Fibroblast of lung (primary cell): ENCODE measurements around the gene PDAP1. TPM values are rescaled to one million over a fixed set of nuclear protein-coding genes. Genes with fewer than 3 reads are reported as not detected.

ENCODE experiments used
- DNase-seq, 2 donors: peaks; one replicate each; pipeline versions ENCODE4 v3.0.0 to v3.0.0-alpha.2; 2010; ENCODE audit warnings: low read depth in 2 of 2
- H2AFZ ChIP-seq: 2 replicates; pipeline ENCODE4 v1.5.1; 2012; ENCODE audit warnings: low read length, control low read depth, inconsistent platforms
- H3K27ac ChIP-seq: 2 replicates; pipeline ENCODE4 v1.5.1; 2011; ENCODE audit warnings: low read length, control low read depth; ENCODE audit not compliant: insufficient read depth
- H3K27me3 ChIP-seq: 2 replicates; pipeline ENCODE4 v1.5.1; 2011; ENCODE audit warnings: mild to moderate bottlenecking, low read length; ENCODE audit not compliant: control insufficient read depth, insufficient read depth
- H3K36me3 ChIP-seq: 2 replicates; pipeline ENCODE4 v1.5.1; 2011; ENCODE audit warnings: low read length; ENCODE audit not compliant: control insufficient read depth, insufficient read depth
- H3K4me1 ChIP-seq: 2 replicates; pipeline ENCODE4 v1.5.1; 2011; ENCODE audit warnings: low read length; ENCODE audit not compliant: control insufficient read depth, insufficient read depth; ENCODE audit errors: extremely low read depth
- H3K4me2 ChIP-seq: 2 replicates; pipeline ENCODE4 v1.5.1; 2011; ENCODE audit warnings: low read length, control low read depth; ENCODE audit not compliant: insufficient read depth; ENCODE audit errors: extremely low read depth
- H3K4me3 ChIP-seq, 4 experiments: fragments of 200-600 bp in 1 of 4; sonication (generic) in 1 of 4; replicated peaks in 1 of 4; 2 replicates each; pipeline ENCODE4 v1.5.1; 2011 to 2016; ENCODE audit warnings: low read length in 4 of 4, low read depth in 3 of 4, mild to moderate bottlenecking in 3 of 4, control low read depth in 2 of 4, inconsistent platforms in 1 of 4, mixed read lengths in 1 of 4; ENCODE audit not compliant: insufficient read depth in 1 of 4; ENCODE audit errors: control extremely low read depth in 1 of 4
- H3K79me2 ChIP-seq: 2 replicates; pipeline ENCODE4 v1.5.1; 2012; ENCODE audit warnings: mild to moderate bottlenecking, low read length, inconsistent platforms; ENCODE audit not compliant: control insufficient read depth, insufficient read depth
- H3K9ac ChIP-seq: 2 replicates; pipeline ENCODE4 v1.5.1; 2011; ENCODE audit warnings: mild to moderate bottlenecking, low read length, control low read depth; ENCODE audit not compliant: insufficient read depth
- H3K9me3 ChIP-seq: 2 replicates; pipeline ENCODE4 v1.5.1; 2012; ENCODE audit warnings: low read depth, low read length; ENCODE audit not compliant: control insufficient read depth, insufficient read depth
- H4K20me1 ChIP-seq: 2 replicates; pipeline ENCODE4 v1.5.1; 2011; ENCODE audit warnings: low read length; ENCODE audit not compliant: control insufficient read depth, insufficient read depth; ENCODE audit errors: extremely low read depth
- EZH2 ChIP-seq: IDR thresholded peaks from 2 replicates; pipeline ENCODE4 v1.5.1; 2012; ENCODE audit warnings: low read length, control low read depth, mild to moderate bottlenecking; ENCODE audit errors: missing control alignments
- polyA plus RNA-seq, 2 donors: library from polyadenylated mRNA; depleted of rRNA in 1 of 2; stranded (reverse) in 1 of 2; unstranded in 1 of 2; fragments of >200 nt; gene quantifications; 2 replicates each; pipeline ENCODE4 v1.2.1, GENCODE V29; 2011 to 2012; ENCODE audit warnings: missing spikeins in 1 of 2
- total RNA-seq: library from RNA; depleted of rRNA; stranded (reverse); fragments of >200 nt; gene quantifications from 2 replicates; pipeline ENCODE4 v1.2.1, GENCODE V29; 2014
- TF ChIP-seq, protein P1 (sequence below), 2 donors: IDR thresholded peaks in 1 of 2; conservative IDR thresholded peaks in 1 of 2; 1 replicate in 1 of 2; 2 replicates in 1 of 2; pipeline ENCODE4 v1.5.1; 2011 to 2012; ENCODE audit warnings: low read length in 2 of 2, control low read depth in 1 of 2, inconsistent platforms in 1 of 2, low read depth in 1 of 2, mild to moderate bottlenecking in 1 of 2

The PDAP1 gene
- total and polyA plus RNA-seq, 2 donors (not counting 1 experiment from before 2014, with no cell fraction given): 29.6 to 105 TPM

DNA sequence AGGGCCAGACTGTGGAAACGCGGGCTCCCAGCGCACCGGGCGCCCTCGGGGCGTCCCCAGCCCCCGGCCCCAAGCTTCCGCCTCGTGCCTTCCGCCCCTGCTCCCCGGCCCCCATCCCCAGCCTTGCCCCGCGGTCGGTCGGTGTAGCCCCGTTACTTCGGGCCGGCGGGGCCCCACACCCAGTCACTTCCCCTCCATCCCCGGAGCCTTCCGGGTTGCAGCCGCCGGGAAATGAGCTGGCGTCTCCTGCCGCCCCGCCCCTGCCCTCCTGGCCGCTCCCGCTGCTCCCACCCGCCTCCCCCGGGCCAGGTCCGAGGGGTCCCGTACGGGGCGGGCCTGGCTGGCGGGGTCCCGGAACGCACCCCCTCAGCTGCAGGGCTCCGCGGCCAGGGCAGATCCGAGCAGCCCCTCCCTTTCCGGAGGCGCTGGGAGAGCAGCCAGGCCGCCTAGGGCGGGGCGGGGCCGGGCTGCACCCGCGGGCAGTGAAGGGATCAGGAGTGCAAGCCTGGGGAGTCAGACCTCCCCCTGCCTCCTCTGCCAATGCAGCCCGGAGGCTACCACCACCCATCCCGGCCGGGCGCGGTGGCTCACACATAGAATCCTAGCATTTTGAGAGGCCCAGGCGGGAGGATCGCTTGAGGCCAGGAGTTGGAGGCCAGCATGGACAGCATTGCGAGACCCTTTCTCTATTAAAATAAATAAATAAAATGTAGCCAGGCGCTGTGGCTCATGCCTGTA is 33.2 kb downstream of the PDAP1 start:
- DNase-seq: peak; percentile 65
- Histone ChIP-seq H3K9ac (peak overlapping the region; percentile 51), H3K27me3 (no peaks in the 10 kb centered on the region), H3K4me3 (peak overlapping the region; percentile 51 to 75 (median 64)), H3K79me2 (peaks cover 27% of the 10 kb centered on the region), H3K36me3 (peaks cover 5% of the 10 kb centered on the region), H3K27ac (peak overlapping the region; percentile 47), H3K4me2 (peak overlapping the region; percentile 64), H2AFZ (no peak overlapping the region), H3K4me1 (peaks cover 15% of the 10 kb centered on the region), H3K9me3 (no peaks in the 10 kb centered on the region), H4K20me1 (no peaks in the 10 kb centered on the region)
- TF ChIP-seq EZH2: no peak
- TF ChIP-seq, protein P1, sequence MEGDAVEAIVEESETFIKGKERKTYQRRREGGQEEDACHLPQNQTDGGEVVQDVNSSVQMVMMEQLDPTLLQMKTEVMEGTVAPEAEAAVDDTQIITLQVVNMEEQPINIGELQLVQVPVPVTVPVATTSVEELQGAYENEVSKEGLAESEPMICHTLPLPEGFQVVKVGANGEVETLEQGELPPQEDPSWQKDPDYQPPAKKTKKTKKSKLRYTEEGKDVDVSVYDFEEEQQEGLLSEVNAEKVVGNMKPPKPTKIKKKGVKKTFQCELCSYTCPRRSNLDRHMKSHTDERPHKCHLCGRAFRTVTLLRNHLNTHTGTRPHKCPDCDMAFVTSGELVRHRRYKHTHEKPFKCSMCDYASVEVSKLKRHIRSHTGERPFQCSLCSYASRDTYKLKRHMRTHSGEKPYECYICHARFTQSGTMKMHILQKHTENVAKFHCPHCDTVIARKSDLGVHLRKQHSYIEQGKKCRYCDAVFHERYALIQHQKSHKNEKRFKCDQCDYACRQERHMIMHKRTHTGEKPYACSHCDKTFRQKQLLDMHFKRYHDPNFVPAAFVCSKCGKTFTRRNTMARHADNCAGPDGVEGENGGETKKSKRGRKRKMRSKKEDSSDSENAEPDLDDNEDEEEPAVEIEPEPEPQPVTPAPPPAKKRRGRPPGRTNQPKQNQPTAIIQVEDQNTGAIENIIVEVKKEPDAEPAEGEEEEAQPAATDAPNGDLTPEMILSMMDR (conservative IDR thresholded peaks at IDR 0.05 in 1 of 2, IDR thresholded peaks at IDR 0.05 in 1 of 2; ENCODE audit: low read depth in 1 of 2, low read length in 2 of 2): no peak

DNA sequence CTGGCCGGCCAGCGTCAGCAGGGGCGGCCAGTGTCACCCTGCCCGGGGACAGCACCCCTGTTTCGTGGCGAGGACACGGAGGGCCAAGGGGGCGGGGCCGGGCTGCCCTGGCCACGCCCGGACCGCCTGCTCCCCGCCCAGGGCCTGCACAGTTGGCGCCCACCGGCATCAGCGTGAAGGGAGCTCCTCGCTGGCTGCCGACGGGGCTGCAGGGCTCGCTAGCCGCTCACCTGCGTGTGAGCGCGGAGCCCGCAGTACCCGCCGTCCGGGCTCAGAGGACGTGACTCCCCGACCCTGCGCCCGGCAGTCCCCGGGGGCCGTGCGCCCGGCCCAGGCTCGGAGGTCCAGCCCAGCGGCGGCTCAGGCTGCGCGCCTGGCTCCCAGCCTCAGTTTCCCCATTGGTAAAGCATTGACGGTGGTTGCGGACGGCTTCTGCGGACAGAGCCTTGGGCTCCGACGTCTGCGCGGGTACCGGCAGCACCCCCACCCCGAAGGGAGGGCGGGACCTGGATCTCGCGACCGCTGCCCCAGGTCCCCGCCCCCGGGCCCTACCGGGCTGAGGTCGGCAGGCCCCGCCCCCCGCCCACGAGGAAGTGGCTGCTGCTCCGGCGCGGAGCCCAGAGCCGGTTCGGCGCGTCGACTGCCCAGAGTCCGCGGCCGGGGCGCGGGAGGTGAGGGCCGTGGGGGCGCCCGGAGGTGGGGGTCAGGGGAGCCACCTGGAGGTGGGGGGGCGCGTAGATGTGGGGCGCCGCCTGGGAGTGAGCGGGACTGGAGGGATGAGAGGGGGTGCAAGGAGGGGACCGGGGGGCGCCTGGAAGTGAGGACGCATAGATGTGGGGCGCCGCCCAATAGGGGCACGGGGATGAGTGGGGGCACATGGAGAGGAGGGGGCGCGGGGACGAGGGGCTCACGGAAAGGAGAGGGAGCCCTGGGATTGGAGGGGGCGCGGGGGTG is 34.0 kb downstream of the PDAP1 start, which contains the start of gene ARPC1B:
TSS of gene ARPC1B (plus strand) at position 620 of the 954 bp plus-strand sequence. CDS start 10,985 bp downstream, outside the sequence.
- Histone ChIP-seq H3K27ac (peak within 1 kb of the TSS; percentile 47), H3K4me2 (peak within 1 kb of the TSS; percentile 72), H3K4me1 (peaks cover 8% of the 10 kb centered on the region)

More for the DNA sequence above, 34.0 kb downstream of the PDAP1 start, which contains the start of gene ARPC1B:
- Histone ChIP-seq H3K9ac (peak within 1 kb of the TSS; percentile 51), H3K27me3 (no peaks in the 10 kb centered on the region), H4K20me1 (no peaks in the 10 kb centered on the region), H3K4me3 (peak within 1 kb of the TSS; percentile 51 to 75 (median 64)), H3K36me3 (peaks cover 6% of the 10 kb centered on the region), H2AFZ (peak within 1 kb of the TSS; percentile 21), H3K79me2 (peaks cover 20% of the 10 kb centered on the region), H3K9me3 (no peaks in the 10 kb centered on the region)
- no peak for TF ChIP-seq EZH2
- TF ChIP-seq, protein P1 (conservative IDR thresholded peaks at IDR 0.05 in 1 of 2, IDR thresholded peaks at IDR 0.05 in 1 of 2; ENCODE audit: low read depth in 1 of 2, low read length in 2 of 2): no peak
- peak; percentile 55 to 74 for DNase-seq
